K562 (cell line): ENCODE results near the gene C1orf50. TPM values are rescaled to one million over a fixed set of nuclear protein-coding genes. Genes with fewer than 3 reads are reported as not detected.
A peak's percentile ranks its signal among the peaks of the same experiment; 100 is the strongest.

Experiments
- BCOR ChIP-seq: fragments of 450-650 bp; IDR thresholded peaks from 2 replicates; pipeline ENCODE4 v1.6.1; 2016
- CAMTA2 ChIP-seq: fragments of 250-450 bp; sonication (Bioruptor Pico); conservative IDR thresholded peaks from 2 replicates; pipeline ENCODE4 v1.5.1; 2022
- CCAR2 ChIP-seq: fragments of 200-400 bp; formaldehyde crosslinking; IDR thresholded peaks from 2 replicates; pipeline ENCODE4 v1.6.1; 2017; ENCODE audit warnings: mild to moderate bottlenecking, low read depth, low read length
- HDAC2 ChIP-seq: fragments of 450-650 bp; IDR thresholded peaks from 2 replicates; pipeline ENCODE4 v1.6.1; 2016; ENCODE audit warnings: mild to moderate bottlenecking
- KLF13 ChIP-seq: fragments of 450-650 bp; IDR thresholded peaks from 2 replicates; pipeline ENCODE4 v1.6.1; 2016; ENCODE audit warnings: missing genetic modification characterization, low read depth, mild to moderate bottlenecking, missing compliant biosample characterization, moderate library complexity, borderline replicate concordance
- MBD2 ChIP-seq: sonication (generic); IDR thresholded peaks from 2 replicates; pipeline ENCODE4 v1.6.1; 2016; ENCODE audit warnings: low read depth, borderline replicate concordance
- NFIC ChIP-seq: fragments of 450-650 bp; IDR thresholded peaks from 2 replicates; pipeline ENCODE4 v1.6.1; 2017; ENCODE audit warnings: mild to moderate bottlenecking, inconsistent platforms
- RBM14 ChIP-seq: fragments of 200-400 bp; formaldehyde crosslinking; IDR thresholded peaks from 2 replicates; pipeline ENCODE4 v1.6.1; 2018; ENCODE audit warnings: low read depth, mild to moderate bottlenecking, low read length, moderate library complexity, borderline replicate concordance; ENCODE audit not compliant: insufficient read depth
- SMARCA5 ChIP-seq: fragments of 450-650 bp; IDR thresholded peaks from 2 replicates; pipeline ENCODE4 v1.6.1; 2016
- SMARCC2 ChIP-seq: fragments of 450-650 bp; IDR thresholded peaks from 2 replicates; pipeline ENCODE4 v1.6.1; 2017; ENCODE audit warnings: antibody characterized with exemption, moderate library complexity, mild to moderate bottlenecking, low read depth
- SREBF2 ChIP-seq: sonication (generic); formaldehyde crosslinking; IDR thresholded peaks from 2 replicates; pipeline ENCODE4 v1.4.0; 2020; ENCODE audit warnings: mild to moderate bottlenecking, missing genetic modification reagents
- SRF ChIP-seq, 2 experiments: fragments of 250-450, 450-650 bp in 1 of 2; sonication (Bioruptor Pico) in 1 of 2; sonication (generic) in 1 of 2; formaldehyde crosslinking; IDR thresholded peaks; 2 replicates each; pipeline versions ENCODE4 v1.5.0 to v1.5.1; 2020 to 2022; ENCODE audit warnings: mild to moderate bottlenecking in 1 of 2, missing genetic modification reagents in 1 of 2
- ZKSCAN8 ChIP-seq: fragments of 200-800 bp; sonication (Bioruptor generic); IDR thresholded peaks from 2 replicates; pipeline ENCODE4 v1.6.1; 2016; ENCODE audit warnings: missing genetic modification characterization, missing compliant biosample characterization
- polyA plus RNA-seq, 8 experiments: library from polyadenylated mRNA; depleted of rRNA in 4 of 8; stranded (reverse) in 5 of 8; unstranded in 3 of 8; fragments of >200 nt; fragmentation: Nextera tagmentation in 2 of 8; fragmentation: Illumina TruSeq in 1 of 8; extraction: Ambion mirVana in 2 of 8; extraction: Trizol in 1 of 8; gene quantifications; 2 replicates each; pipeline versions ENCODE4 v1.2.1 to v1.2.3, GENCODE V29; 2011 to 2014; ENCODE audit warnings: inconsistent platforms in 1 of 8, missing spikeins in 1 of 8
- total RNA-seq, 7 experiments: library from RNA; depleted of rRNA in 6 of 7; stranded (reverse); fragments of >200 nt in 6 of 7; fragmentation: Illumina TruSeq in 2 of 7; extraction: Trizol in 2 of 7; gene quantifications; 2 replicates each; pipeline versions ENCODE4 v1.2.1 to v1.2.3, GENCODE V29; 2011 to 2021; ENCODE audit warnings: low replicate concordance in 1 of 7
- TF ChIP-seq, protein P1 (sequence below), 2 experiments: fragments of 450-650 bp; IDR thresholded peaks; 2 replicates each; pipeline ENCODE4 v1.6.1; 2016; ENCODE audit warnings: mild to moderate bottlenecking in 2 of 2, borderline replicate concordance in 1 of 2, low read depth in 1 of 2, moderate library complexity in 1 of 2
- TF ChIP-seq, protein P2 (sequence below): fragments of 250-450 bp; sonication (Bioruptor Pico); IDR thresholded peaks from 2 replicates; pipeline ENCODE4 v1.5.0; 2020; ENCODE audit warnings: mild to moderate bottlenecking
- TF ChIP-seq, protein P3 (sequence below): fragments of 250-450 bp; sonication (Bioruptor Pico); IDR thresholded peaks from 2 replicates; pipeline ENCODE4 v1.8.0; 2022; ENCODE audit warnings: inconsistent platforms

C1orf50 gene
- total and polyA plus RNA-seq, 9 of the 15 experiments (the other 6 are each of a cell fraction or from before 2014, with no cell fraction given), result 0.55 to 13.9 (median 5.2) TPM

DNA sequence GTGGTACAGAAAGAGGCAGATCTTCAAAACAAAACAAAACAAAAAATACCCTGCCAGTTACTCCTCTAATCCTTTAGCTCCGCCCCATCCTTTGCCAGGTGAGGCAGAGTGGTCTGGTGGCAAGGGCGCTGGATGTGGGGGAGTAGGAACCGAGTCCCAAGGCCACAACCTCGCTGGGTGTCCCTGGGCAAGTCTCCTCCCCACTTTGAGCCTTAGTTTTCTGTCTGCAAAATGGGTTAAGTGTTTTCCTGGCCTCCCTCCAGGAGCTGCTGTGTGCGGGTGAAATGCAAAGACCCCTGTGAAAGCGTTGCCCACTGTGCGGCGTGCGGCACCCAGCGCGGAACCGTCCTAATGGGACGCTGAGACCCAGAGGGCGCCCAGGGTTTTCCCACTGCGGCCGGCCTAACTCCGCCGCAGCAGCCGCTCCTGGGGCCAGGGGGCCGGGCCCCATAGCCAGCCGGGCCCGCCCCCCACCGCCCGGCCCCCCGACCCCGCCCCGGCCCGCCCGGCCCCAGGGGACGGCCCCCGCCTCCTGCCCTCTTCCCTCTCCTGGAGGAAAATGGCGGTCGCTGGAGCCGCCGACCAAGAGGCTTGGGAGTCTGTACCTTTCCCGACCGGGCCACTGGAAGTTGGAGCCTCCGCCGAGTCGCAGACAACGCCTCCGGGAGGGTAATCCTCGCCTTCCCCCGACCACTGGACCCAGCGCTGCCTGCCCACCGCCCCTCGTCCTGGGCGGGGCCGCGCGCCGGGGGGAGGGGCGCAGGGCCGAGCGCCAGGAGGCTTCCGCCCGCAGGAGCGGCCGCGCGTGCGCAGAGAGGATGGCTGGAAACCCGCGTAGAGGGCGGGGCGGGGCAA, 49.8 kb downstream of the C1orf50 start, which contains the start of the genes ERMAP and SVBP (continued):
- no peak for TF ChIP-seq CCAR2
- TF ChIP-seq MBD2, result peak; percentile 69; the same call in 1 of the 2 replicates
- peak; percentile 80 for TF ChIP-seq NFIC
- peak; percentile 21 to 26; a peak in 2 of 4 replicates for TF ChIP-seq SRF (CRISPR knock-in tag; IDR thresholded peaks at IDR 0.05)
- peak; percentile 64; the same call in 1 of the 2 replicates for TF ChIP-seq KLF13 (tag)
- 0 out of 2 replicates have a peak, but pooled peaks have one; percentile 33 for TF ChIP-seq SREBF2 (CRISPR knock-in tag)
- no peak for TF ChIP-seq CAMTA2 (CRISPR knock-in tag)
- peak; percentile 74 for TF ChIP-seq HDAC2
- TF ChIP-seq, protein P1, sequence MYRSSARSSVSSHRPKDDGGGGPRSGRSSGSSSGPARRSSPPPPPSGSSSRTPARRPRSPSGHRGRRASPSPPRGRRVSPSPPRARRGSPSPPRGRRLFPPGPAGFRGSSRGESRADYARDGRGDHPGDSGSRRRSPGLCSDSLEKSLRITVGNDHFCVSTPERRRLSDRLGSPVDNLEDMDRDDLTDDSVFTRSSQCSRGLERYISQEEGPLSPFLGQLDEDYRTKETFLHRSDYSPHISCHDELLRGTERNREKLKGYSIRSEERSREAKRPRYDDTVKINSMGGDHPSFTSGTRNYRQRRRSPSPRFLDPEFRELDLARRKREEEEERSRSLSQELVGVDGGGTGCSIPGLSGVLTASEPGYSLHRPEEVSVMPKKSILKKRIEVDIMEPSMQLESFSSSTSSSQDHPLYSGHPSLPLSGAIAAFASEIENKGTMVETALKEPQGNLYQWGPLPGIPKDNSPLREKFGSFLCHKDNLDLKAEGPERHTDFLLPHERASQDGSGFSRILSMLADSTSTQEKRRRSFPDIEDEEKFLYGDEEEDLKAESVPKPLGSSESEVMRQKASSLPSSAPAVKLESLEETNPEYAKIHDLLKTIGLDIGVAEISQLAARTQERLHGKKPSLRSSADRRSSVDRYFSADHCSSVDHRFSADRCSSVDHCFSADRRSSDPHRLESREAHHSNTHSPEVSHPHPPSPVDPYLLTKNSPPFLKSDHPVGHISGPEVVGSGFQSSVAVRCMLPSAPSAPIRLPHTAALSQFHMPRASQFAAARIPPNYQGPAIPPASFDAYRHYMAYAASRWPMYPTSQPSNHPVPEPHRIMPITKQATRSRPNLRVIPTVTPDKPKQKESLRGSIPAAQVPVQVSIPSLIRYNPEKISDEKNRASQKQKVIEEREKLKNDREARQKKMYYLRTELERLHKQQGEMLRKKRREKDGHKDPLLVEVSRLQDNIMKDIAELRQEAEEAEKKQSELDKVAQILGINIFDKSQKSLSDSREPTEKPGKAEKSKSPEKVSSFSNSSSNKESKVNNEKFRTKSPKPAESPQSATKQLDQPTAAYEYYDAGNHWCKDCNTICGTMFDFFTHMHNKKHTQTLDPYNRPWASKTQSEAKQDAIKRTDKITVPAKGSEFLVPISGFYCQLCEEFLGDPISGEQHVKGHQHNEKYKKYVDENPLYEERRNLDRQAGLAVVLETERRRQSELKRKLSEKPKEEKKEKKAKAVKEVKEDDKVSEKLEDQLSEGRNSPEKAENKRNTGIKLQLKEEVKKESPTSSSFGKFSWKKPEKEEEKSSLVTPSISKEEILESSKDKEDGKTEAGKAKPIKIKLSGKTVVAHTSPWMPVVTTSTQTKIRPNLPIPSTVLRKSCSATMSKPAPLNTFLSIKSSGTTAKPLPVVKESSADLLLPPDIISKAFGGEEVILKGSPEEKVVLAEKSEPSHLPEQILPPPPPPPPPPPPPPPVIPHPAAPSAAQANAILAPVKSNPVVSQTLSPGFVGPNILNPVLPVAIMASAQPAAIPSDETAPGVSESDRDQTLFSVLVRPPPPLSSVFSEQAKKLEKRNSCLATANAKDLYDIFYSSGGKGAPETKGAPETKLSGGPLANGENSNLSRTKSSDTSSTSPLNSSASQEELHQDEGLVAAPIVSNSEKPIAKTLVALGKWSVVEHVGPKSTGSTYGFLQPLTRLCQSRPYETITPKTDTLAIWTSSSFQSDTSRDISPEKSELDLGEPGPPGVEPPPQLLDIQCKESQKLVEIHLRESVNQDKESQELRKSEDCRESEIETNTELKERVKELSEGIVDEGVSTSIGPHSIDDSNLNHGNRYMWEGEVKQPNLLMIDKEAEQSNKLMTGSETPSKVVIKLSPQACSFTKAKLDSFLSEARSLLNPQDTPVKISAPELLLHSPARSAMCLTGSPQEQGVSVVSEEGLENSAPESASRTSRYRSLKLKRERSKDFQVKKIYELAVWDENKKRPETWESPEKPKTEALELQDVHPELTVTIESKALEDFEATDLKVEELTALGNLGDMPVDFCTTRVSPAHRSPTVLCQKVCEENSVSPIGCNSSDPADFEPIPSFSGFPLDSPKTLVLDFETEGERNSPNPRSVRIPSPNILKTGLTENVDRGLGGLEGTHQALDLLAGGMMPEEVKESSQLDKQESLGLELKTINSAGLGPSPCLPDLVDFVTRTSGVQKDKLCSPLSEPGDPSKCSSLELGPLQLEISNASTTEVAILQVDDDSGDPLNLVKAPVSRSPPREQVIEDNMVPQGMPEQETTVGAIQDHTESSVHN (IDR thresholded peaks at IDR 0.05; ENCODE audit: borderline replicate concordance in 1 of 2, low read depth in 1 of 2), result no peak
- 0 out of 2 replicates have a peak, but pooled peaks have one; percentile 36 for TF ChIP-seq SMARCC2
- TF ChIP-seq, protein P2, sequence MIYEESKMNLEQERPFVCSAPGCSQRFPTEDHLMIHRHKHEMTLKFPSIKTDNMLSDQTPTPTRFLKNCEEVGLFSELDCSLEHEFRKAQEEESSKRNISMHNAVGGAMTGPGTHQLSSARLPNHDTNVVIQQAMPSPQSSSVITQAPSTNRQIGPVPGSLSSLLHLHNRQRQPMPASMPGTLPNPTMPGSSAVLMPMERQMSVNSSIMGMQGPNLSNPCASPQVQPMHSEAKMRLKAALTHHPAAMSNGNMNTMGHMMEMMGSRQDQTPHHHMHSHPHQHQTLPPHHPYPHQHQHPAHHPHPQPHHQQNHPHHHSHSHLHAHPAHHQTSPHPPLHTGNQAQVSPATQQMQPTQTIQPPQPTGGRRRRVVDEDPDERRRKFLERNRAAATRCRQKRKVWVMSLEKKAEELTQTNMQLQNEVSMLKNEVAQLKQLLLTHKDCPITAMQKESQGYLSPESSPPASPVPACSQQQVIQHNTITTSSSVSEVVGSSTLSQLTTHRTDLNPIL, result no peak
- peak; percentile 55; the same call in 1 of the 2 replicates for TF ChIP-seq SMARCA5
- TF ChIP-seq BCOR, result peak; percentile 91
- TF ChIP-seq ZKSCAN8 (CRISPR knock-in tag), result no peak
- TF ChIP-seq, protein P3, sequence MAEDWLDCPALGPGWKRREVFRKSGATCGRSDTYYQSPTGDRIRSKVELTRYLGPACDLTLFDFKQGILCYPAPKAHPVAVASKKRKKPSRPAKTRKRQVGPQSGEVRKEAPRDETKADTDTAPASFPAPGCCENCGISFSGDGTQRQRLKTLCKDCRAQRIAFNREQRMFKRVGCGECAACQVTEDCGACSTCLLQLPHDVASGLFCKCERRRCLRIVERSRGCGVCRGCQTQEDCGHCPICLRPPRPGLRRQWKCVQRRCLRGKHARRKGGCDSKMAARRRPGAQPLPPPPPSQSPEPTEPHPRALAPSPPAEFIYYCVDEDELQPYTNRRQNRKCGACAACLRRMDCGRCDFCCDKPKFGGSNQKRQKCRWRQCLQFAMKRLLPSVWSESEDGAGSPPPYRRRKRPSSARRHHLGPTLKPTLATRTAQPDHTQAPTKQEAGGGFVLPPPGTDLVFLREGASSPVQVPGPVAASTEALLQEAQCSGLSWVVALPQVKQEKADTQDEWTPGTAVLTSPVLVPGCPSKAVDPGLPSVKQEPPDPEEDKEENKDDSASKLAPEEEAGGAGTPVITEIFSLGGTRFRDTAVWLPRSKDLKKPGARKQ (CRISPR knock-in tag), result no peak
- TF ChIP-seq RBM14, result no peak
